SK-N-SH (cell line): ENCODE results near the gene STOML2.

Experiments
- CTCF ChIP-seq: fragments of 200-600 bp; sonication (generic); IDR thresholded peaks from 2 replicates; pipeline ENCODE4 v1.6.1; 2017; ENCODE audit warnings: antibody characterized with exemption, mild to moderate bottlenecking, moderate library complexity
- MAX ChIP-seq: IDR thresholded peaks from 2 replicates; pipeline ENCODE4 v1.4.0; 2012; ENCODE audit warnings: low read depth
- POLR2AphosphoS5 ChIP-seq: IDR thresholded peaks from 2 replicates; pipeline ENCODE4 v1.6.1; 2012; ENCODE audit warnings: low read depth, low read length

GRCh38 chr9:35091536-35091935 is 11.4 kb downstream of the STOML2 start:
- TF ChIP-seq CTCF: no peak
- TF ChIP-seq POLR2AphosphoS5: no peak
- TF ChIP-seq MAX: no peak
